Activated naive CD4-positive, alpha-beta T cell treated with anti-CD3 and anti-CD28 coated beads, Interleukin-2, amount 50 U/mL, for 24 hours (primary cell): Measurements from ENCODE around the gene CEP126.
"Not testable (repeated sequence)": the region's sequence is repeated elsewhere in the genome, so short reads cannot be mapped to it uniquely, and the experiment has no call there.

ENCODE experiments used
- H3K27ac Mint-ChIP-seq: one replicate; pipeline ENCODE4 v1.8.0; 2021; ENCODE audit warnings: mild to moderate bottlenecking, mixed read lengths
- H3K27me3 Mint-ChIP-seq: one replicate; pipeline ENCODE4 v1.8.0; 2021; ENCODE audit warnings: mixed read lengths
- H3K36me3 Mint-ChIP-seq: one replicate; pipeline ENCODE4 v1.8.0; 2021; ENCODE audit warnings: mixed read lengths
- H3K4me1 Mint-ChIP-seq: one replicate; pipeline ENCODE4 v1.8.0; 2021; ENCODE audit warnings: mixed read lengths
- H3K4me3 Mint-ChIP-seq: one replicate; pipeline ENCODE4 v1.8.0; 2021; ENCODE audit warnings: mild to moderate bottlenecking, mixed read lengths
- H3K9me3 Mint-ChIP-seq: one replicate; pipeline ENCODE4 v1.8.0; 2021; ENCODE audit warnings: mixed read lengths

Gene CEP126

GRCh38 chr11:101974255-101974654, 59.4 kb downstream of the CEP126 start:
- H3K4me1 Mint-ChIP-seq, result no peaks in the 10 kb centered on the region
- no peak overlapping the region for H3K4me3 Mint-ChIP-seq
- no peak overlapping the region for H3K27ac Mint-ChIP-seq
- H3K36me3 Mint-ChIP-seq, result no peaks in the 10 kb centered on the region
- no peaks in the 10 kb centered on the region for H3K27me3 Mint-ChIP-seq
- no peaks in the 10 kb centered on the region for H3K9me3 Mint-ChIP-seq

- H3K4me1 Mint-ChIP-seq, result no peaks in the 10 kb centered on the region
- H3K4me3 Mint-ChIP-seq, result no peak overlapping the region
- no peaks in the 10 kb centered on the region for H3K9me3 Mint-ChIP-seq
- H3K27ac Mint-ChIP-seq, result no peak overlapping the region
- H3K27me3 Mint-ChIP-seq, result no peaks in the 10 kb centered on the region
- H3K36me3 Mint-ChIP-seq, result no peaks in the 10 kb centered on the region
Measured at GRCh38 chr11:101974771-101975170, 60.0 kb downstream of the CEP126 start.

DNA sequence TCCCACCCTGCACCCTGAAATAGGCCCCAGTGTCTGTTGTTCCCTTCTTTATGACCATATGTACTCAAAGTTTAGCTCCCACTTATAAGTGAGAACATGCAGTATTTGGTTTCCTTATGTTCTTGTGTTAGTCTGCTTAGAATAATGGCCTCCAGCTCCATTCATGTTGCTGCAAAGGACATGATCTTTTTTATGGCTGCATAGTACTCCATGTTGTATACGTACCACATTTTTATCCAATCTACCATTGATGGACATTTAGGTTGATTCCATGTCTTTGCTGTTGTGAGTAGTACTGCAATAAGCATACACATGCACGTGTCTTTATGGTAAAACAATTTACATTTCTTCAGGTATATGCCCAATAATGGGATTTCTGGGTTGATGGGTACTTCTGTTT, 60.9 kb downstream of the CEP126 start:
- peaks cover 2% of the 10 kb centered on the region for H3K36me3 Mint-ChIP-seq
- no peaks in the 10 kb centered on the region for H3K4me1 Mint-ChIP-seq
- no peaks in the 10 kb centered on the region for H3K27me3 Mint-ChIP-seq
- H3K9me3 Mint-ChIP-seq, result no peaks in the 10 kb centered on the region
- H3K4me3 Mint-ChIP-seq, result no peak overlapping the region
- H3K27ac Mint-ChIP-seq, result no peak overlapping the region

GRCh38 chr11:101987370-101987769, 72.6 kb downstream of the CEP126 start:
- Mint-ChIP-seq H3K9me3 (no peaks in the 10 kb centered on the region), H3K27ac (no peak overlapping the region), H3K27me3 (no peaks in the 10 kb centered on the region), H3K36me3 (peaks cover 7% of the 10 kb centered on the region), H3K4me3 (no peak overlapping the region), H3K4me1 (no peaks in the 10 kb centered on the region)

DNA sequence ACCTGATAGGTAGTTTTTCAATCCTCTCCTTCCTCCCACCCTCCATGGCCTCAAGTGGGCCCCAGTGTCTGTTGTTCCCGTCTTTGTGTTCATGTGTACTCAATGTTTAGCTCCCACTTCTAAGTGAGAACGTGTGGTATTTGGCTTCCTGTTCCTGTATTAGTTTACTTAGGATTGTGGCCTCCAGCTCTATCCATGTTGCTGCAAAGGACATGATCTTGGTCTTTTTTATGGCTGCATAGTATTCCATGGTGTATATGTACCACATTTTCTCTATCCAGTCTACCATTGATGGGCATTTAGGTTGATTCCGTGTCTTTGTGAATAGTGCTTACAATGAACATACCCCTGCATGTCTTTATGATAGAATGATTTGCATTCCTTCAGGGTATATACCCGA, 78.4 kb downstream of the CEP126 start:
- no peak overlapping the region for H3K4me3 Mint-ChIP-seq
- no peaks in the 10 kb centered on the region for H3K4me1 Mint-ChIP-seq
- H3K9me3 Mint-ChIP-seq, result no peaks in the 10 kb centered on the region
- H3K36me3 Mint-ChIP-seq, result peaks cover 7% of the 10 kb centered on the region
- no peak overlapping the region for H3K27ac Mint-ChIP-seq
- H3K27me3 Mint-ChIP-seq, result no peaks in the 10 kb centered on the region

DNA sequence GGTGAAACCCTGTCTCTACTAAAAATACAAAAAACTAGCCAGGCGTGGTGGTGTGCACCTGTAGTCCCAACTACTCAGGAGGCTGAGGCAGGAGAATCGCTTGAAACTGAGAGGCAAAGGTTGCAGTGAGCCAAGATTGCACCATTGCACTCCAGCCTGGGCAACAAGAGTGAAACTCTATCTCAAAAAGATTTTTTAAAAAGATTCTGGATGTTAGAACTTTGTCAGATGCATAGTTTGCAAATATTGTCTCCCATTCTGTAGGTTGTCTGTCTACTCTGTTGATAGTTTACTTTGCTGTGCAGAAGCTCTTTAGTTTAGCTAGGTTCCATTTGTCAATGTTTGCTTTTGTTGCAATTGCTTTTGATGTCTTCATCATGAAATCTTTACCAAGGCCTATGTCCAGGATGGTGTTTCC, 79.3 kb downstream of the CEP126 start:
- not testable (repeated sequence) for H3K27ac Mint-ChIP-seq, H3K4me3 Mint-ChIP-seq, H3K36me3 Mint-ChIP-seq, H3K27me3 Mint-ChIP-seq, H3K9me3 Mint-ChIP-seq, H3K4me1 Mint-ChIP-seq

- Mint-ChIP-seq H3K4me1 (no peaks in the 10 kb centered on the region), H3K9me3 (no peaks in the 10 kb centered on the region), H3K27me3 (no peaks in the 10 kb centered on the region), H3K27ac (no peak overlapping the region), H3K4me3 (no peak overlapping the region), H3K36me3 (peaks cover 7% of the 10 kb centered on the region)
Measured at GRCh38 chr11:101996111-101996510, 81.3 kb downstream of the CEP126 start.

DNA sequence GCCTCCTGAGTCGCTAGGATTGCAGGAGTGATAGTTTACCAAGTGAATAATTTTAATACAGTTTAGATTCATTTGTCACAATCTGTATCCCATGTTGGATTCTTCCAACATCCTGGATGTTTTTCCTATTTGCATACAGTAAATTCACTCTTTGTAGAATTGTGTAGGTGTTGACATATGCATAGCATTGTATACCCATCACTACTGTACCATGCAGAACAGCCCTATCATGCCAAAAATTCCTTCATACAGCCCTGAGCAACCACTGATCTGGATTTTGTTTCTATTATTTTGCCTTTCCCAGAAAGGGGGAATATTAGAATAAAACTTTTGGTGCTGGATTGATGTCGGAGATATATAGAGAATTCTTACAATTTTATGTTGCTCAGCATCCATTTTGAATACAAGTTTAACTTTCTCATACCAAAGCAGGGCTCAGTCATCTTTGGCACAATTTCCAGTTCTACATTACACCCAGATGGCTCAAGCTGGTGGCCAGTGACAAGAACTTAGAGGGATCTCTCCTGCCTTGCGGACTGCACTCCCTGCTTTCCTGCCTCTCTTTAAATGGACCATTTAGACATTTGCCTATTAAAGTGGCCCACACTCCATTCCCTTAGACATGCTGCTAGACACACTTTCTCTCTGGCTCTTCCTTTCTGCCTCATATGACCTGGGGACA, 87.0 kb downstream of the CEP126 start:
- Mint-ChIP-seq H3K27ac (no peak overlapping the region), H3K4me3 (no peak overlapping the region), H3K9me3 (no peaks in the 10 kb centered on the region)

GRCh38 chr11:102004220-102004619, 89.4 kb downstream of the CEP126 start:
- Mint-ChIP-seq H3K27me3 (no peaks in the 10 kb centered on the region), H3K36me3 (no peaks in the 10 kb centered on the region), H3K9me3 (no peaks in the 10 kb centered on the region), H3K4me3 (no peak overlapping the region), H3K27ac (no peak overlapping the region), H3K4me1 (peaks cover 6% of the 10 kb centered on the region)

More for the DNA sequence above, 87.0 kb downstream of the CEP126 start:
- peaks cover 6% of the 10 kb centered on the region for H3K4me1 Mint-ChIP-seq
- no peaks in the 10 kb centered on the region for H3K27me3 Mint-ChIP-seq
- H3K36me3 Mint-ChIP-seq, result no peaks in the 10 kb centered on the region

- Mint-ChIP-seq H3K27me3 (peaks cover 5% of the 10 kb centered on the region), H3K4me1 (peaks cover 6% of the 10 kb centered on the region), H3K27ac (no peak overlapping the region)
Measured at GRCh38 chr11:102005306-102005705, 90.5 kb downstream of the CEP126 start.

DNA sequence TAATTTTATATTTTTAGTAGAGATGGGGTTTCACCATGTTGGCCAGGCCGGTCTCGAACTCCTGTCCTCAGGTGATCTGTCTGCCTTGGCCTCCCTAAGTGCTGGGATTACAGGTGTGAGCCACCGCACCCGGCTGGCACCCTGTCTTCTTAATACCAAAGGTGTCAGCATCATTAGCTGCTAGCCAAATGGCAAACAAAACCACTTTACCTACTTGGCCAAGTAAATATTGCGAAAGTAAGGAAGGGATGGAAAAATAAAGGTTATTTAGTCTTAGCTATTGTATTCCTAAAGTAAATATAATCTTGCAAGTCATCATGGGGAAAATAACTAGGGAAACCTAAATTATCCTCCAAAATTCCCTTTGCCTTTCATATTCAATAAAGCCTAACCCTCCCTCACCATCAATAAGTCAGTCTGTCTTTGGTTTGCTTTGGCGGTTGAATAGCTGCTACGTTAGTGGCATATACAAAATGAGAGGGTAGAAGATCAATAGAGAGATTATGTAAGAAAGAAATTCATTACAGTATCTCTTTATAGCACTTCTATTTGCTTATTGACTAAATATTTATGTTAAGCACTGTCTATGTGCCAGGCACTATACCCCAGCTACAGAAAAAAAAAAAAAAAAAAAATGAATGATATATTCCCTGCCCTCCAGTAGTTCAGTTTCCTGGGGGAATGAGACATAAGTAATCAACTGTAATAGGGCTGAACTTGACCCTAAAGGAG, 92.2 kb downstream of the CEP126 start:
- H3K4me1 Mint-ChIP-seq, result peaks cover 6% of the 10 kb centered on the region
- no peak overlapping the region for H3K27ac Mint-ChIP-seq
- peaks cover 5% of the 10 kb centered on the region for H3K27me3 Mint-ChIP-seq
- H3K4me3 Mint-ChIP-seq, result no peak overlapping the region
- no peaks in the 10 kb centered on the region for H3K9me3 Mint-ChIP-seq
- H3K36me3 Mint-ChIP-seq, result no peaks in the 10 kb centered on the region

More at GRCh38 chr11:102005306-102005705, 90.5 kb downstream of the CEP126 start:
- H3K4me3 Mint-ChIP-seq, result no peak overlapping the region
- no peaks in the 10 kb centered on the region for H3K36me3 Mint-ChIP-seq
- no peaks in the 10 kb centered on the region for H3K9me3 Mint-ChIP-seq

- peaks cover 6% of the 10 kb centered on the region for H3K4me1 Mint-ChIP-seq
- H3K27ac Mint-ChIP-seq, result no peak overlapping the region
- H3K9me3 Mint-ChIP-seq, result no peaks in the 10 kb centered on the region
Measured at GRCh38 chr11:102007567-102008437, 93.0 kb downstream of the CEP126 start.

DNA sequence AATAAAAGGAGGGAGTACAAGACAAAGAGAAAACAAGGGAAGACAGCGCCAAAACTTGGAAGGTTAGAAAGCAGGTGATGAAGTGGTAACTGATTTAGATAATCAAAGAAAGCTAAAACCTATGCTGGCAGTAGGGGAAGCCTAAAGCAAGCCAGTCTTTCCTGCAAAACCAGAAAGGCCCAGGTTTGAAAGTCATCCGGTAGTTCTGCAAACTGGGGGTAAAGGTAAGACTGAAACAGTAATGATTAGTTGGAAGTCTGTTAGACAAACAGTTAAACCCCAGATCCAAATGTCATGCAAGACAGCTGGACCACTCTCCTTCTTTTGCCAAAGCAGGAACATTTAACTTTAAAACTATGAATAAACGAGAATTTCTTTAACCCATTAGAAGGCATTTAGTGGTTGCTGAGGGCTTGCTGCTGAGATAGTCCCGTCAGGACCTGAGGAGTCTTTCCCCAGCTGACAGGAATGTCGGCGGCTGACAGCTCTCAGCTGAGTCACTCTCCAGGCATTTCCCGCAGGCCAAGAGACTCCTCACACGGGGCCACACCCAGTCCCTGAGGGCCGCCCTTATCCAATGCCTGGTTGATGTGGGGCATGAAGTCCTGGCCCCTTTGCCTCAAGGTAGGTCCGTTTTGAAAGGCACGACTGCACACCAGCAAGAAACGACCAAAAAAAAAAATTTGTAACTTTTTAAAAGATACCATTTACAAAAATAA, 96.1 kb downstream of the CEP126 start:
- no peak overlapping the region for H3K27ac Mint-ChIP-seq
- no peaks in the 10 kb centered on the region for H3K36me3 Mint-ChIP-seq
- H3K4me1 Mint-ChIP-seq, result no peaks in the 10 kb centered on the region
- H3K4me3 Mint-ChIP-seq, result no peak overlapping the region
- no peaks in the 10 kb centered on the region for H3K9me3 Mint-ChIP-seq
- peaks cover 10% of the 10 kb centered on the region for H3K27me3 Mint-ChIP-seq

More at GRCh38 chr11:102007567-102008437, 93.0 kb downstream of the CEP126 start:
- Mint-ChIP-seq H3K27me3 (peaks cover 6% of the 10 kb centered on the region), H3K4me3 (no peak overlapping the region), H3K36me3 (no peaks in the 10 kb centered on the region)

DNA sequence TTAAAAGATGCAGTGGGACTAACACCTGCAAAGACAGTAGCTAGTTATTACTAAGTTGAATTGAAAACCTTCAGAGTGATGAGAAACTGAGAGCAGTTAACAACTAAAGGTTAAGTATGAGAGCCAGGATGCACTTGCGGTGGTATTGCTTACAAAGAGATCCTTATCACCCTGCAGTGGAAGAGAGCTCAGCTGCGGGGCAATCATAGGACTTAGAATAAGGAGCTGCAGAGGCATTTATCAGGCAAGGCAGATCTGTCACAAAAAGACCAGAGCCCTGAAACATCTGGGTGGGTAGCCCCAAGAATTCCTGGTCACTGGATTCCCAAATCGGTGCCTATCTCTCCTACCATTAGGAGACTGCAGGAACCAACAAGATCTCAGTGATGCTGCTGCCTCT, 98.1 kb downstream of the CEP126 start:
- no peaks in the 10 kb centered on the region for H3K4me1 Mint-ChIP-seq
- no peak overlapping the region for H3K27ac Mint-ChIP-seq
- no peak overlapping the region for H3K4me3 Mint-ChIP-seq
- no peaks in the 10 kb centered on the region for H3K36me3 Mint-ChIP-seq
- peaks cover 10% of the 10 kb centered on the region for H3K27me3 Mint-ChIP-seq
- no peaks in the 10 kb centered on the region for H3K9me3 Mint-ChIP-seq

GRCh38 chr11:102014756-102015155, 99.9 kb downstream of the CEP126 start:
- H3K9me3 Mint-ChIP-seq, result no peaks in the 10 kb centered on the region
- H3K27me3 Mint-ChIP-seq, result peaks cover 9% of the 10 kb centered on the region
- no peak overlapping the region for H3K27ac Mint-ChIP-seq
- no peaks in the 10 kb centered on the region for H3K36me3 Mint-ChIP-seq
- H3K4me1 Mint-ChIP-seq, result no peaks in the 10 kb centered on the region
- no peak overlapping the region for H3K4me3 Mint-ChIP-seq
